Activated CD4-positive, CD25-positive, alpha-beta regulatory T cell treated with anti-CD3 and anti-CD28 coated beads, Interleukin-2, amount 50 U/mL, for 72 hours (primary cell): Measurements from ENCODE around the gene AKAP11.
"Not testable (repeated sequence)": the region's sequence is repeated elsewhere in the genome, so short reads cannot be mapped to it uniquely, and the experiment has no call there.

ENCODE experiments used
- DNase-seq: peaks from one replicate; pipeline ENCODE4 v3.0.0; 2021

The AKAP11 gene

GRCh38 chr13:42272115-42272803, at the start of gene AKAP11:
Gene AKAP11 (plus strand): TSS chr13:42272152. CDS start chr13:42286349, 14,197 bp downstream.
- DNase-seq: peak; percentile 62

GRCh38 chr13:42223681-42224080, 48.3 kb upstream of the AKAP11 start:
- no peak for DNase-seq

GRCh38 chr13:42225051-42225450, 46.9 kb upstream of the AKAP11 start:
- no peak for DNase-seq

GRCh38 chr13:42226759-42227158, 45.2 kb upstream of the AKAP11 start:
- not testable (repeated sequence) for DNase-seq

GRCh38 chr13:42228527-42228926, 43.4 kb upstream of the AKAP11 start:
- no peak for DNase-seq

GRCh38 chr13:42229287-42229686, 42.7 kb upstream of the AKAP11 start:
- no peak for DNase-seq

GRCh38 chr13:42232671-42233070, 39.3 kb upstream of the AKAP11 start:
- no peak for DNase-seq

- DNase-seq: no peak
Observed at GRCh38 chr13:42233726-42234125, 38.2 kb upstream of the AKAP11 start.

- DNase-seq: no peak
Observed at GRCh38 chr13:42239161-42239560, 32.8 kb upstream of the AKAP11 start.

- no peak for DNase-seq
Observed at GRCh38 chr13:42239644-42240043, 32.3 kb upstream of the AKAP11 start.

- DNase-seq: no peak
Observed at GRCh38 chr13:42246541-42246940, 25.4 kb upstream of the AKAP11 start.

- DNase-seq: no peak
Observed at GRCh38 chr13:42247883-42248282, 24.1 kb upstream of the AKAP11 start.

GRCh38 chr13:42255886-42256285, 16.1 kb upstream of the AKAP11 start:
- no peak for DNase-seq

GRCh38 chr13:42258747-42259146, 13.2 kb upstream of the AKAP11 start:
- DNase-seq: no peak

GRCh38 chr13:42259515-42259914, 12.4 kb upstream of the AKAP11 start:
- no peak for DNase-seq

- no peak for DNase-seq
Observed at GRCh38 chr13:42260903-42261654, 10.9 kb upstream of the AKAP11 start.

GRCh38 chr13:42266473-42266872, 5.5 kb upstream of the AKAP11 start:
- DNase-seq: no peak

GRCh38 chr13:42270160-42270856, 1.6 kb upstream of the AKAP11 start:
- no peak for DNase-seq

- no peak for DNase-seq
Observed at GRCh38 chr13:42270857-42271215, 1.1 kb upstream of the AKAP11 start.

GRCh38 chr13:42271337-42272114, 426 bp upstream of the AKAP11 start:
- peak; percentile 89 for DNase-seq

GRCh38 chr13:42272804-42273175, 838 bp downstream of the AKAP11 start:
- no peak for DNase-seq

- DNase-seq: no peak
Observed at GRCh38 chr13:42274386-42275097, 2.6 kb downstream of the AKAP11 start.

GRCh38 chr13:42275098-42275471, 3.1 kb downstream of the AKAP11 start:
- no peak for DNase-seq
